Measurements from ENCODE around the gene BCAT1.
"Not testable (repeated sequence)": the region's sequence is repeated elsewhere in the genome, so short reads cannot be mapped to it uniquely, and the experiment has no call there.

The BCAT1 gene

DNA sequence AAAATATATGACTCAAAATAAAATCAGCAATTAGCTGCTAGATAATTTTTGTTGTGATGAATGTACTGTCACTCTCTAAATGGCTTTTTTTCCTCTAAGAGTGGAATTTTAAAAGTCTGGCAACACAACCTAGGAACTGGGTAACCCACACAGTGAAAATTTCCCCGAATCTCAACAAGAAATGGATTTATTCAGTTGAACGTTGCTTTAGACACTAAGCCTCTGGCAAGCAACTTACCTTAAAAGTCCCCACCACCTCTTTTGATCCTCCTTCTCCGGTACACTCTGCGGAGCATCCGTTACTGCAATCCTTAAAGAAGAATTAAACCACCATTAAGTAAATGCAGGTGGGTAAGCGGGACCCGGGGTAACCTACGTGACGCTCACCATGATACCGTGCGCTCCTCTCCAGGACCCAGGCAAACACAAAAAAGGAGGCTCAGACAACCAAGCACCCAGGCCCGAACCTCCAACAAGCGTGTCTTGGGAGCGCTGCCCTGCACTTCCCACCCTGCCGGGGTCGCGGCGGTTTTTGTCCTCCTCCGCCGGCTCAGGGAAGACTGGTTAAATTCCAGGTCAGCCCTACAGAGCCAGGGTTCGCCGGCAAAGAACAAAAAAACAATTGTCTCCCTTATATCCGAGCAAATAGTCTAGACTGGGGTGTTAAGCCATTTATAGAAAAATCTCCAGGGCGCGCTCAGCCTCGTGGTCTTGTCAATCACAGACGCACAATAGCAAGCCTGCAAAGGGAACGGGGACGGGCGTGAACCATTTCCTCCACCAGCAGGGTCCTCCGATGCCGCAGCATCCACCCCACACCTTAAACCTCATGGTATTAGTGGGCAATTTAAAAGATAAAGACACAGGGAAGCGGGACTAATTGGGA, 47.1 kb downstream of the BCAT1 start:
- DNase-seq (ENCODE audit: low read depth), result peak; percentile 33

GRCh38 chr12:24900196-24900595, 48.7 kb downstream of the BCAT1 start:
- no peak for DNase-seq (ENCODE audit: low read depth)

- no peak for DNase-seq (ENCODE audit: low read depth)
Measured at GRCh38 chr12:24899503-24900075, 49.3 kb downstream of the BCAT1 start.

GRCh38 chr12:24898606-24899005, 50.3 kb downstream of the BCAT1 start:
- peak; percentile 26 for DNase-seq (ENCODE audit: low read depth)

GRCh38 chr12:24898185-24898584, 50.7 kb downstream of the BCAT1 start:
- DNase-seq (ENCODE audit: low read depth), result peak; percentile 49

- DNase-seq (ENCODE audit: low read depth), result no peak
Measured at GRCh38 chr12:24896171-24896570, 52.7 kb downstream of the BCAT1 start.

- peak; percentile 40 for DNase-seq (ENCODE audit: low read depth)
Measured at GRCh38 chr12:24895612-24896011, 53.3 kb downstream of the BCAT1 start.

DNA sequence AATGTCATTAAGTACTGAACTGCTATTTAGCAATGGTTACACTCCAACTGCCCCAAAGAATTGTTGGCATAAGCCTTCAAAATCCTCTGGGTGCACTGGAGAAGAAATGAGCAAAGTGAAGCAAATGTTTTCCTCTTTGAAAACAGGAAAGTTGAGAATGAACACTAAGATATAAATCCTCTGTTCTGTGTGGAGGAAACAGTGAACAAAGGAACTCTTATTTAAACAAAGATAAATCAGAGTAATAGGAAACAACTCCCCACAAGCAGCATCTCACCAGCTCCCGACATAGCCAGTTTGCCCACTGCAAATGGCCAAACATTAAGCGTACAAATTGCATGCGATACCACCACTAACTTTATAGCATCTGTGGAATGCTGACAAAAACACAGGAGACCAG, 54.0 kb downstream of the BCAT1 start:
- DNase-seq (ENCODE audit: low read depth), result no peak

GRCh38 chr12:24890048-24890803, 58.7 kb downstream of the BCAT1 start:
- no peak for DNase-seq (ENCODE audit: low read depth)

DNA sequence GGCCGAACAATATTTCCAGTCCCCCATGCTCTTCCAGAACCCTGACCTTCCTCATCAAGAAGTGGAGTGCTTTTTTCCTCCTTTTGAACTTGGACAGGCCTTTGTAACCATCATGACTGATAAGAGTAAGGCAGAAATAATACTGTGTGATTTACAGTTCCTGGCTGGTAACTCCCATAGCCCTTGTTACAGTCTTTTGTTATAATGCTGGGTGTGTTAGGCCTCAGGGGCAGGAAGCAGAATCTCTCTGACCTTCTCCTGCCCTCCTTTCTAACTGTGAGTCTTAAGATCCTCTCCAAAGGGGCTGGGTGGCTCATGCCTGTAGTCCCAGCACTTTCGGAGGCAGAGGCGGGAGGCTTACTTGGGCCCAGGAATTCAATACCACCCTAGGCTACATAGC, 59.5 kb downstream of the BCAT1 start:
- DNase-seq (ENCODE audit: low read depth), result no peak

- no peak for DNase-seq (ENCODE audit: low read depth)
Measured at GRCh38 chr12:24888813-24889212, 60.1 kb downstream of the BCAT1 start.

- no peak for DNase-seq (ENCODE audit: low read depth)
Measured at GRCh38 chr12:24884911-24885310, 64.0 kb downstream of the BCAT1 start.

GRCh38 chr12:24881724-24882371, 67.1 kb downstream of the BCAT1 start:
- no peak for DNase-seq (ENCODE audit: low read depth)

- DNase-seq (ENCODE audit: low read depth), result no peak
Measured at GRCh38 chr12:24881227-24881626, 67.7 kb downstream of the BCAT1 start.

DNA sequence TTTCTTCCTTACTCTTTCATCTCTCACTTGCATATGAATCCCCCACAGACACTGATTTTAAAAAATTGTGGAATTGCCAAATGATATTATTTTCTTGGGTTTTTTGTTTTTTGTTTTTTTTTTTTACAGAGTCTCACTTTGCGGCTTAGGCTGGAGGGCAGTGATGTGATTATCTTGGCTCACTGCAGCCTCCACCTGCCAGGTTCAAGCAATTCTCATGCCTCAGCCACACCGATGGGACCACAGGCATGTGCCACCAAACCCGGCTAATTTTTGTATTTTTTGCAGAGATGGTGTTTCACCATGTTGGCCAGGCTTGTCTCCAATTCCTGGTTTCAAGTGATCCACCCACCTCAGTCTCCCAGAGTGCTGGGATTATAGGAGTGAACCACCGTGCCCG, 68.2 kb downstream of the BCAT1 start:
- no peak for DNase-seq (ENCODE audit: low read depth)

DNA sequence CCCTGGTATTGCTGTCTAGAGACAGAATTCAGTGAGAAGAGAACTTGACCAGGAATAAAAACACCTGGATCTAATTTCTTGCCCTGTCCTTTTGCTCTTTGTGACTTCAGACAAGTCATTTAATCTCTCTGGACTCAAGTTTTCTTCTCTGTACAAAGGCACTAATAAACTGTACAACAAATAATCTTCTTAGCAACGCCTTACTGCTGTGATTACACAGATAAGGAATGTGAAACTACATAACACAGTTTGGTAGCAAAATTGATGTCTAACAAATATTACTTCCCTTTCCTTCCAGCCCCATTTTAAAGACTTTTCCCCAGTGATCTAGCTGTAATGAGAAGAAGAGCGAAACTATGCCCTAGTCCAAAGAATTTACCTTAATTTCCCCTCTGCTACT, 69.3 kb downstream of the BCAT1 start:
- peak; percentile 55 for DNase-seq (ENCODE audit: low read depth)

DNA sequence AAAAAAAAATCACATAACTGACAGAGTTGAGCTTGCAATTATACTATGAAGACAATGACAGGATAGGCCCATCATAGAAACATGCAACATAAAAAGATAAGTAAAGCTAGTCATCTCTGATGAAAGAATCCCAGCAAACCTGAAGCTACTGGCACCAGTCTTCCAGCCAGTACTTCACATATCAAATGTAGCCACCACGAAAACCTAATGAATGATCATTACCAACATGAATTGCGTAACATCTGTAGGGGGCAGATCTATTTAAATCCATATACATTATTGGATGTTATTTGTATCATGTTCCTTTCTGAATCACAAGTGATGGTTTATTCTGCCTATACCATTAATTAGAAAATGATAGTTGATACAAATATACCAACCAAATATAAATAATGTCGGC, 73.9 kb downstream of the BCAT1 start:
- DNase-seq (ENCODE audit: low read depth), result no peak

GRCh38 chr12:24872211-24872610, 76.7 kb downstream of the BCAT1 start:
- no peak for DNase-seq (ENCODE audit: low read depth)

DNA sequence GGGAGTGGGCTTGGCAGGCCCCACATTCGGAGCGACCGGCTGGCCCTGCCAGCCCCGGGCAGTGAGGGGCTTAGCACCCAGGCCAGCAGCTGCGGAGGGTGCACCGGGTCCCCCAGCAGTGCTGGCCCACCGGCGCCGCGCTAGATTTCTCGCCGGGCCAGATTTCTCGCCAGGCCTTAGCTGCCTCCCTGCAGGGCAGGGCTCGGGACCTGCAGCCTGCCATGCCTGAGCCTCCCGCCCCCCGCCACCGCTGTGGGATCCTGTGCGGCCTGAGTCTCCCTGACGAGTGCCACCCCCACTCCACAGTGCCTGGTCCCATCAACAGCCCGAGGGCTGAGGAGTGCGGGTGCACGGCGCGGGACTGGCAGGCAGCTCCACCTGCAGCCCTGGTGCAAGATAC, 82.8 kb downstream of the BCAT1 start:
- DNase-seq (ENCODE audit: low read depth), result not testable (repeated sequence)

GRCh38 chr12:24864796-24865125, 84.1 kb downstream of the BCAT1 start:
- DNase-seq (ENCODE audit: low read depth), result peak; percentile 84

- peak; percentile 84 for DNase-seq (ENCODE audit: low read depth)
Measured at GRCh38 chr12:24861766-24862540, 86.9 kb downstream of the BCAT1 start.

- peak; percentile 72 for DNase-seq (ENCODE audit: low read depth)
Measured at GRCh38 chr12:24860546-24860945, 88.4 kb downstream of the BCAT1 start.

Data from iris pigment epithelial cell (primary cell).